Endothelial cell (in vitro differentiated cells): ENCODE measurements around the gene ULK3. TPM values are rescaled to one million over a fixed set of nuclear protein-coding genes. Genes with fewer than 3 reads are reported as not detected.
A peak's percentile ranks its signal among the peaks of the same experiment; 100 is the strongest.

Experiments
- DNase-seq: peaks from one replicate; pipeline ENCODE4 v3.0.0; 2021; ENCODE audit warnings: low spot score
- H3K27ac Mint-ChIP-seq: one replicate; pipeline ENCODE4 v1.8.0; 2021; ENCODE audit warnings: mixed read lengths, inconsistent platforms; ENCODE audit not compliant: unreplicated experiment
- H3K27me3 Mint-ChIP-seq: one replicate; pipeline ENCODE4 v1.8.0; 2021; ENCODE audit warnings: mild to moderate bottlenecking, moderate library complexity, mixed read lengths, inconsistent platforms; ENCODE audit not compliant: unreplicated experiment
- H3K36me3 Mint-ChIP-seq: one replicate; pipeline ENCODE4 v1.8.0; 2021; ENCODE audit warnings: mild to moderate bottlenecking, low read depth, mixed read lengths, inconsistent platforms; ENCODE audit not compliant: unreplicated experiment
- H3K4me1 Mint-ChIP-seq: one replicate; pipeline ENCODE4 v1.8.0; 2021; ENCODE audit warnings: mild to moderate bottlenecking, mixed read lengths, inconsistent platforms; ENCODE audit not compliant: unreplicated experiment
- H3K4me3 Mint-ChIP-seq: one replicate; pipeline ENCODE4 v1.8.0; 2021; ENCODE audit warnings: mild to moderate bottlenecking, mixed read lengths, inconsistent platforms; ENCODE audit not compliant: unreplicated experiment
- H3K9me3 Mint-ChIP-seq: one replicate; pipeline ENCODE4 v1.8.0; 2021; ENCODE audit warnings: mixed read lengths, inconsistent platforms; ENCODE audit not compliant: unreplicated experiment
- CTCF ChIP-seq: fragments of 200-600 bp; sonication (generic); IDR thresholded peaks from one replicate; pipeline ENCODE4 v1.5.0; 2021; ENCODE audit warnings: antibody characterized with exemption; ENCODE audit not compliant: unreplicated experiment
- total RNA-seq: library from RNA; stranded (reverse); fragmentation: NEBNext Ultra II Directional; extraction: Animal tissue kit (Norgen Biotek cat#: 25700); gene quantifications from one replicate; pipeline ENCODE4 v1.2.1, GENCODE V29; 2021; ENCODE audit not compliant: unreplicated experiment

The ULK3 gene
- total RNA-seq, 1 donor from 2014 or later, result 25.6 TPM

GRCh38 chr15:74836846-74837245 lies 6.1 kb downstream of the ULK3 start:
- H3K4me1 Mint-ChIP-seq, result peaks cover 7% of the 10 kb centered on the region
- no peak for DNase-seq
- no peak overlapping the region for H3K27ac Mint-ChIP-seq
- no peak overlapping the region for H3K4me3 Mint-ChIP-seq
- H3K36me3 Mint-ChIP-seq, result peaks cover 14% of the 10 kb centered on the region
- TF ChIP-seq CTCF, result no peak
- no peaks in the 10 kb centered on the region for H3K27me3 Mint-ChIP-seq
- no peaks in the 10 kb centered on the region for H3K9me3 Mint-ChIP-seq

GRCh38 chr15:74835312-74835823 lies 7.6 kb downstream of the ULK3 start:
- Mint-ChIP-seq H3K36me3 (peaks cover 14% of the 10 kb centered on the region), H3K27me3 (peaks cover 2% of the 10 kb centered on the region), H3K27ac (no peak overlapping the region), H3K9me3 (no peaks in the 10 kb centered on the region), H3K4me1 (peaks cover 7% of the 10 kb centered on the region), H3K4me3 (no peak overlapping the region)
- TF ChIP-seq CTCF, result peak; percentile 82
- peak; percentile 89 for DNase-seq

- H3K9me3 Mint-ChIP-seq, result no peaks in the 10 kb centered on the region
- H3K4me3 Mint-ChIP-seq, result no peak overlapping the region
- DNase-seq, result no peak
- peak overlapping the region; percentile 24 for H3K27ac Mint-ChIP-seq
- H3K27me3 Mint-ChIP-seq, result peaks cover 4% of the 10 kb centered on the region
- peaks cover 7% of the 10 kb centered on the region for H3K4me1 Mint-ChIP-seq
- TF ChIP-seq CTCF, result no peak
- H3K36me3 Mint-ChIP-seq, result peaks cover 9% of the 10 kb centered on the region
Measured at GRCh38 chr15:74833376-74834107, 9.4 kb downstream of the ULK3 start.

GRCh38 chr15:74832826-74833225 lies 10.1 kb downstream of the ULK3 start:
- Mint-ChIP-seq H3K27ac (peak overlapping the region; percentile 24), H3K4me3 (no peak overlapping the region), H3K36me3 (peaks cover 9% of the 10 kb centered on the region), H3K4me1 (peaks cover 7% of the 10 kb centered on the region), H3K27me3 (peaks cover 4% of the 10 kb centered on the region), H3K9me3 (no peaks in the 10 kb centered on the region)
- TF ChIP-seq CTCF, result no peak
- no peak for DNase-seq

GRCh38 chr15:74831813-74832495 lies 11.0 kb downstream of the ULK3 start:
- Mint-ChIP-seq H3K36me3 (peaks cover 6% of the 10 kb centered on the region), H3K4me1 (peaks cover 7% of the 10 kb centered on the region), H3K4me3 (no peak overlapping the region), H3K27me3 (peaks cover 4% of the 10 kb centered on the region), H3K9me3 (no peaks in the 10 kb centered on the region), H3K27ac (no peak overlapping the region)
- DNase-seq, result no peak
- no peak for TF ChIP-seq CTCF
